ENCODE results near the gene KCNE4. TPM values are rescaled to one million over a fixed set of nuclear protein-coding genes. Genes with fewer than 3 reads are reported as not detected.

KCNE4 gene
- total RNA-seq, 4 donors from 2014 or later: 2.0 to 6.1 (median 3.3) TPM

DNA sequence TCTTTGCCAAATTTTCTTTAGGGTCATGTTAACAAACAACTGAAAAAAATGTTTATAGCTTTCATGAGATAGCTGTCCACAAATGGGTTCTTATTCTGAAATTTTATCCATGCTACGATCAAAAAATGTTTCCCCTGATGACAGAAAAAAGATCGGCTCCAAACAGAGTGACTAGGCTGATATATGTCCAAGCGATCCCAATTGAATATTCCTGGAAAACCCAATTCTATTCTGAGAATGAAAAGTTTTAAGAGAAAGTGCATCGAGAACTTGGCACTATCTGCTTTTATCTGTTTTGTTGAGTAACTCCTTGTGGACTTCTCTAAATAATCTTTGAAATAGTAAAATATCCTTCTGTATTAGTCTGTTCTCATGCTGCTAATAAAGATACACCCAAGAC lies 19.1 kb downstream of the KCNE4 start:
- intact Hi-C loops (cut with DNase I; ENCODE audit: low total_unique reads) (no loop called here), in situ Hi-C loops (cut with MboI; ENCODE audit: low sequenced_read_pairs in 4 of 4) (no loop called here)
- no peak for TF ChIP-seq POLR2A (IDR thresholded peaks at IDR 0.05)
- TF ChIP-seq CTCF (IDR thresholded peaks at IDR 0.05 in 4 of 5, conservative IDR thresholded peaks at IDR 0.05 in 1 of 5): no peak
- H3K27me3 ChIP-seq: no peaks in the 10 kb centered on the region
- ATAC-seq: no peak
- H3K9me3 ChIP-seq: no peaks in the 10 kb centered on the region
- no peaks in the 10 kb centered on the region for H3K36me3 ChIP-seq
- no peak for DNase-seq
- no peak overlapping the region for H3K27ac ChIP-seq
- no peak overlapping the region for H3K4me3 ChIP-seq
- H3K4me1 ChIP-seq: no peaks in the 10 kb centered on the region

DNA sequence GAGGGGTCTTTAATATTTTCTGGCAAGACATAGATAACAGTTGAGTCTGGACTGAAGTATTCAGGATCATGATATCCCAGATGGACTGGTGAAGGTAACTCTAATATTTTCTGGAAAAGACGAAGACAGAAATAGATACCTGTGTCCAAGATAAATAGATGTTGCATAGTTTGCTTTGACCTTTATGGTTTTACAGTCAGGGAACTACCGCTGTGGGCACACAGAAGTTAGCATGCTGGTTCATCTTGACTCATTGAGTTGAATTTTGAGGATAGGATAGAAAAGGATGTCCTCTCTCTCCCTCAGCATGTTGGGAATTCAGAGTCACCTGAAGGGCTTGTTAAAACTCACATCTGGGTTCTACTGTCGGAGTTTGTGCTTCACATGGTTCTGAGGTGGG lies 20.8 kb downstream of the KCNE4 start:
- Histone ChIP-seq H3K9me3 (no peaks in the 10 kb centered on the region), H3K4me3 (no peak overlapping the region), H3K36me3 (no peaks in the 10 kb centered on the region), H3K4me1 (no peaks in the 10 kb centered on the region), H3K27ac (no peak overlapping the region), H3K27me3 (no peaks in the 10 kb centered on the region)
- intact Hi-C loops (cut with DNase I; ENCODE audit: low total_unique reads) (no loop called here), in situ Hi-C loops (cut with MboI; ENCODE audit: low sequenced_read_pairs in 4 of 4) (no loop called here)
- DNase-seq: no peak
- TF ChIP-seq POLR2A (IDR thresholded peaks at IDR 0.05) (no peak), CTCF (IDR thresholded peaks at IDR 0.05 in 4 of 5, conservative IDR thresholded peaks at IDR 0.05 in 1 of 5) (no peak)
- no peak for ATAC-seq

DNA sequence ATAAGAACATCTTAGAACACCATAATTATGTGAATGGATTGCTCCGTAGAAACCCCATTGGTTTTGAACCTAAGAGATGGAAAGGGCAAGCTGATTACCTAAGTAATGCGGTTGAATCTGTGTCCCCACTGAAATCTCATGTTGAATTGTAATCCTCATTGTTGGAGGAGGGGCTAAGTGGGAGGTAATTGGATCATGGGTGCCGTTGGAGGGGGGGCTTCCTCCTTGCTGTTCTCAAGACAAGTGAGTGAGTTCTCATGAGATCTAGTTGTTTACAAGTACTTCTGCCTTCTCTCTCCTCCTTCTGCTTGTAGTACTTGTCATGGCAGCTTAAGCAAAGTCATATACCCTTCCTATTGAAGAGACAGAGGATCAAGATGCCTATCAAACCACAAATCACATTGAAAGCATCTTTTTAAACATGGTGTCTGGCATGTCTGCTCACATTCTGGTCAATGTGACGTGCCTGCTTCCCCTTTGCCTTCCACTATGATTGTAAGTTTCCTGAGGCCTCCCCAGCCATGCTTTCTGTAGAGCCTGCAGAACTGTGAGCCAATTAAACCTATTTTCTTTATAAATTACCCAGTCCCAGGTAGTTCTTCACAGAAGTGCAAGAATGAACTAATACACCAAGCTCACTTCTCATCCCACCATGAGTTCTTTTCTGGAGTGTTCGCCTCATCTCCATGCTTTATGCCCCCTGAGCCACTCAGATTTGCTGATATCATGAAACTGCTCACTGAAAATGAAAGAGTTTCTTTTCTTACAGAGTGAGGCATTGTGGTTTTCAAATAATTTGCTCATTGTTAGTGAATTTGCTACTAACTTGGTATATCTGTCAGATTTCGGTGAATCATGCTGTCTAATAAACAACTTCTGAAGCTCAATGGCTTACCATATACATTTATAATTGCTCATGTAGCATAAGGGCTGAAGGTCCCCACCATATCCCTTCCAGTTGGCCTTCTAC lies 23.6 kb downstream of the KCNE4 start:
- Histone ChIP-seq H3K27ac (no peak overlapping the region), H3K4me3 (no peak overlapping the region), H3K4me1 (no peaks in the 10 kb centered on the region), H3K9me3 (no peaks in the 10 kb centered on the region), H3K27me3 (no peaks in the 10 kb centered on the region), H3K36me3 (no peaks in the 10 kb centered on the region)
- no peak for TF ChIP-seq POLR2A (IDR thresholded peaks at IDR 0.05)
- no peak for TF ChIP-seq CTCF (IDR thresholded peaks at IDR 0.05 in 4 of 5, conservative IDR thresholded peaks at IDR 0.05 in 1 of 5)
- in situ Hi-C loops (cut with MboI; ENCODE audit: low sequenced_read_pairs in 4 of 4): no loop called here
- intact Hi-C loops (cut with DNase I; ENCODE audit: low total_unique reads): no loop called here
- no peak for ATAC-seq
- DNase-seq: no peak

DNA sequence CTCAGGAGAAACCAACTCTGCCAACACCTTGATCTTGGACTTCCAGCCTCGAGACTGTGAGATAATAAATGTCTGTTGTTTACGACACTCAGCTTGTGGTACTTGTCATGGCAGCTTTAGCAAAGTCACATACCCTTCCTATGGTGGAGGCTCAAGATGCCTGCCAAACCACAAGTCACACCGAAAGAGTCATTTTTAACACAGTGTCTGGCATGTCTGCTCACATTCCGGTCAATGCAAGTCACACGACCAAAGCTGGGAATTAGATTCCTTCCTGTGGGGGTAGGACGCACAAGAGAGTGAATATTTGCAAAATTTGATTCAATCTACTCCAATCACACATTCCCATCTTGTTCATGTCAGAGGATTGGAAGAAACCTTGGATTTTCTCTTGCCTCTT lies 24.6 kb downstream of the KCNE4 start:
- Histone ChIP-seq H3K4me1 (no peaks in the 10 kb centered on the region), H3K36me3 (no peaks in the 10 kb centered on the region), H3K9me3 (no peaks in the 10 kb centered on the region), H3K27me3 (no peaks in the 10 kb centered on the region), H3K4me3 (no peak overlapping the region), H3K27ac (no peak overlapping the region)
- intact Hi-C loops (cut with DNase I; ENCODE audit: low total_unique reads): no loop called here
- ATAC-seq (no peak), DNase-seq (no peak)
- TF ChIP-seq CTCF (IDR thresholded peaks at IDR 0.05 in 4 of 5, conservative IDR thresholded peaks at IDR 0.05 in 1 of 5) (no peak), POLR2A (IDR thresholded peaks at IDR 0.05) (no peak)
- in situ Hi-C loops (cut with MboI; ENCODE audit: low sequenced_read_pairs in 4 of 4): no loop called here
